Measurements from ENCODE around the gene DEPDC5. TPM values are rescaled to one million over a fixed set of nuclear protein-coding genes. Genes with fewer than 3 reads are reported as not detected.

Gene DEPDC5
- total and polyA plus RNA-seq, 2 of the 8 experiments (the other 6 are each of a cell fraction or from before 2014, with no cell fraction given): 18.3 to 26.5 TPM

- TF ChIP-seq SIN3A (conservative IDR thresholded peaks at IDR 0.05 in 1 of 2, IDR thresholded peaks at IDR 0.05 in 1 of 2; ENCODE audit: low read depth in 1 of 2, low read length in 2 of 2): peak; percentile 85 to 89; a peak in 3 of 4 replicates
- TF ChIP-seq SAP30 (IDR thresholded peaks at IDR 0.05; ENCODE audit: insufficient read depth, insufficient replicate concordance, low read length): peak; percentile 89
- no peak for TF ChIP-seq CBX8 (IDR thresholded peaks at IDR 0.05; ENCODE audit: borderline replicate concordance, low read depth, low read length)
- no peak for TF ChIP-seq SP1 (IDR thresholded peaks at IDR 0.05; ENCODE audit: low read depth, low read length)
- no peak for TF ChIP-seq ATF3 (IDR thresholded peaks at IDR 0.05; ENCODE audit: insufficient read depth, low read depth, low read length)
- no peak for TF ChIP-seq NRF1 (IDR thresholded peaks at IDR 0.05; ENCODE audit: low read depth, low read length)
- no peak for TF ChIP-seq TAF7 (optimal IDR thresholded peaks at IDR 0.05; ENCODE audit: borderline replicate concordance, low read depth, low read length)
- no peak for TF ChIP-seq TEAD4 (IDR thresholded peaks at IDR 0.05; ENCODE audit: low read depth, low read length)
- no peak for TF ChIP-seq ASH2L (IDR thresholded peaks at IDR 0.05; ENCODE audit: low read length)
- TF ChIP-seq POU5F1 (IDR thresholded peaks at IDR 0.05; ENCODE audit: low read depth, low read length): no peak
- TF ChIP-seq GTF2F1 (IDR thresholded peaks at IDR 0.05; ENCODE audit: borderline replicate concordance, low read depth, low read length): no peak
- TF ChIP-seq MAX (IDR thresholded peaks at IDR 0.05): peak; percentile 74
- TF ChIP-seq POLR2AphosphoS5 (IDR thresholded peaks at IDR 0.05; ENCODE audit: low read depth, low read length): peak; percentile 42; the same call in 1 of the 2 replicates
- TF ChIP-seq SRF (IDR thresholded peaks at IDR 0.05; ENCODE audit: low read depth, low read length): no peak
- peak; percentile 51; the same call in 1 of the 2 replicates for TF ChIP-seq TAF1 (IDR thresholded peaks at IDR 0.05; ENCODE audit: low read depth, low read length)
- no peak for TF ChIP-seq PHF8 (conservative IDR thresholded peaks at IDR 0.05; ENCODE audit: low read depth, low read length)
- peak; percentile 24 to 30; a peak in 2 of 3 replicates for TF ChIP-seq POLR2A (IDR thresholded peaks at IDR 0.05; ENCODE audit: control extremely low read depth in 1 of 2, low read depth in 2 of 2, low read length in 2 of 2)
- TF ChIP-seq USF2 (IDR thresholded peaks at IDR 0.05; ENCODE audit: low read length): peak; percentile 43; the same call in 1 of the 2 replicates
- no peak for TF ChIP-seq RAD21 (IDR thresholded peaks at IDR 0.05 in 1 of 2, conservative IDR thresholded peaks at IDR 0.05 in 1 of 2; ENCODE audit: low read depth in 2 of 2, low read length in 2 of 2)
- TF ChIP-seq HDAC6 (IDR thresholded peaks at IDR 0.05; ENCODE audit: low read depth, low read length): no peak
- TF ChIP-seq RNF2 (IDR thresholded peaks at IDR 0.05; ENCODE audit: borderline replicate concordance, low read depth, low read length, missing control alignments, poor library complexity, severe bottlenecking): no peak
Observed at GRCh38 chr22:31857247-31857646, 103.4 kb downstream of the DEPDC5 start (continued).
